Measurements from ENCODE around the gene RASSF5. TPM values are rescaled to one million over a fixed set of nuclear protein-coding genes. Genes with fewer than 3 reads are reported as not detected.
A peak's percentile ranks its signal among the peaks of the same experiment; 100 is the strongest.

The RASSF5 gene
- total RNA-seq, 1 donor from 2014 or later: 28.5 TPM

- no peaks in the 10 kb centered on the region for H3K9me3 ChIP-seq
- TF ChIP-seq POLR2A (IDR thresholded peaks at IDR 0.05): no peak
- TF ChIP-seq POLR2AphosphoS5 (IDR thresholded peaks at IDR 0.05; ENCODE audit: insufficient read depth in 1 of 2, low read depth in 1 of 2): no peak
- no peak for TF ChIP-seq CTCF (IDR thresholded peaks at IDR 0.05)
- no peaks in the 10 kb centered on the region for H3K27me3 ChIP-seq
- H3K4me3 ChIP-seq: no peak overlapping the region
- no peaks in the 10 kb centered on the region for H3K36me3 ChIP-seq
- no peak overlapping the region for H3K27ac ChIP-seq
- intact Hi-C loops (cut with DNase I): no loop called here
- DNase-seq (ENCODE audit: extremely low spot score in 2 of 2): no peak
- H3K4me1 ChIP-seq: peaks cover 17% of the 10 kb centered on the region
These were observed 28.5 kb downstream of the RASSF5 start for GRCh38 chr1:206535853-206536188.

GRCh38 chr1:206537141-206537540, 29.8 kb downstream of the RASSF5 start:
- no peak overlapping the region for H3K27ac ChIP-seq

GRCh38 chr1:206538086-206538770, 30.9 kb downstream of the RASSF5 start:
- DNase-seq (ENCODE audit: extremely low spot score in 2 of 2): no peak
- H3K27ac ChIP-seq: no peak overlapping the region
- no peak for TF ChIP-seq POLR2AphosphoS5 (IDR thresholded peaks at IDR 0.05; ENCODE audit: insufficient read depth in 1 of 2, low read depth in 1 of 2)
- TF ChIP-seq CTCF (IDR thresholded peaks at IDR 0.05): no peak
- no peak for TF ChIP-seq POLR2A (IDR thresholded peaks at IDR 0.05)
- H3K4me3 ChIP-seq: no peak overlapping the region
- H3K9me3 ChIP-seq: no peaks in the 10 kb centered on the region
- peaks cover 22% of the 10 kb centered on the region for H3K4me1 ChIP-seq
- no peaks in the 10 kb centered on the region for H3K36me3 ChIP-seq
- intact Hi-C loops (cut with DNase I): no loop called here
- H3K27me3 ChIP-seq: no peaks in the 10 kb centered on the region

More at GRCh38 chr1:206537141-206537540, 29.8 kb downstream of the RASSF5 start:
- no peak for DNase-seq (ENCODE audit: extremely low spot score in 2 of 2)
- peaks cover 22% of the 10 kb centered on the region for H3K4me1 ChIP-seq
- H3K4me3 ChIP-seq: no peak overlapping the region
- no peaks in the 10 kb centered on the region for H3K9me3 ChIP-seq
- no peaks in the 10 kb centered on the region for H3K36me3 ChIP-seq
- intact Hi-C loops (cut with DNase I): no loop called here
- H3K27me3 ChIP-seq: no peaks in the 10 kb centered on the region
- TF ChIP-seq POLR2AphosphoS5 (IDR thresholded peaks at IDR 0.05; ENCODE audit: insufficient read depth in 1 of 2, low read depth in 1 of 2) (no peak), CTCF (IDR thresholded peaks at IDR 0.05) (no peak), POLR2A (IDR thresholded peaks at IDR 0.05) (no peak)

- intact Hi-C loops (cut with DNase I): no loop called here
- TF ChIP-seq POLR2AphosphoS5 (IDR thresholded peaks at IDR 0.05; ENCODE audit: insufficient read depth in 1 of 2, low read depth in 1 of 2) (no peak), POLR2A (IDR thresholded peaks at IDR 0.05) (no peak), CTCF (IDR thresholded peaks at IDR 0.05) (no peak)
- H3K36me3 ChIP-seq: no peaks in the 10 kb centered on the region
- peak overlapping the region; percentile 69 for H3K27ac ChIP-seq
- DNase-seq (ENCODE audit: extremely low spot score in 2 of 2): no peak
- no peak overlapping the region for H3K4me3 ChIP-seq
- H3K9me3 ChIP-seq: no peaks in the 10 kb centered on the region
- H3K27me3 ChIP-seq: no peaks in the 10 kb centered on the region
- H3K4me1 ChIP-seq: peaks cover 22% of the 10 kb centered on the region
These were observed 31.7 kb downstream of the RASSF5 start for GRCh38 chr1:206538901-206539640.
